NB4 (cell line): Measurements from ENCODE around the gene RAD51B.

Experiments
- CTCF ChIP-seq: IDR thresholded peaks from one replicate; pipeline ENCODE4 v1.5.1; 2012; ENCODE audit warnings: low read depth, low read length
- MYC ChIP-seq: IDR thresholded peaks from 2 replicates; pipeline ENCODE4 v1.6.1; 2011; ENCODE audit warnings: low read depth, low read length
- POLR2A ChIP-seq: IDR thresholded peaks from 2 replicates; pipeline ENCODE4 v1.6.1; 2011; ENCODE audit warnings: mild to moderate bottlenecking; ENCODE audit not compliant: insufficient read length; ENCODE audit errors: extremely low read depth

DNA sequence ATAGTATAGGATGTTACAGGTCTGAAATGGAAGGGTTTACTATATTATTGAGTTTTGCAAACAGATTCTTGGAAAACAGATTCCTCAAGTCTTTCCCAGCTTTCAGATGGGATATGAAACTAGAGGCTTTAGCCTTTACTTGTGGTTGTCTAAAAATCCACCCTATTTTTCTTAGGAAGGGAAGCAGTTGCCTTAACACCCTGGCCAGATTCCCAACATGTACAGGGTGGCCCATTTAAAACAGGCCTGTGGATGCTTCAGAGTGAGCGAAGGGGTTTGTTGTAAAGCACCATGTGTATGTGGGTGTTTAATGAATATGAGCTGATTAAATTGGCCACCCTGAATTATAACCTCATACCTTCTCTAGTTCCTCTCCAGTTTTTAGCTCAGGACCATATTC, 557.4 kb downstream of the RAD51B start:
- TF ChIP-seq CTCF, result no peak
- no peak for TF ChIP-seq MYC
- no peak for TF ChIP-seq POLR2A
